ENCODE data around the gene CHST12.

The CHST12 gene

DNA sequence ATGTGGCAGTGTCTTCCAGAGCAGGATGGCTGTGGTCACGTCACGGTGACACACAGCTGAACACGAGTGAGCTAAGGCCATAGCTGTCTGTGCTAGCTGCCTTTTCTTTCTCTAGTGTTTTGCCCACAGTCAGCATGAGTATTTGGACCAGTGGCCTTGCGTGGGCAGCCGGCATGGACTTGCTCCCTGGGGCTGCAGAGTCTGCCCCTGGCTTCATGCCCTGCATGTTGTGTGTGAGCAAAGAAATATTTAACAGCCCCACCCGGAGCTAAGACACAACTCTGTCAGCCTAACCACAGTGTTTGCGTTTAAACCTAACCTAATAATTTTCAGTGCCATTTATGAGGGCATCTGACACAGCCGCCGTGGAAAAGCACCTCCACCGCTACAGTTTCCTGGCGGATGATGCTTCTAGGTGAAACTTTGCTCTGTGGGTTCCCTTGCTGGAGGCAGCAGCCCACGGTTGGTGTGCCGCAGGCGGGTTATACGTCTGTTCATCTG, 14.6 kb downstream of the CHST12 start:
- no peak overlapping the region for H3K4me2 ChIP-seq (ENCODE audit: low read depth, low read length)
- peaks cover 100% of the 10 kb centered on the region for H3K79me2 ChIP-seq (ENCODE audit: low read length)
- H2AFZ ChIP-seq (ENCODE audit: low read length), result no peak overlapping the region
- no peaks in the 10 kb centered on the region for H3F3A ChIP-seq (ENCODE audit: insufficient read depth, low read length)
- H3K4me3 ChIP-seq (ENCODE audit: low read length), result no peak overlapping the region
- H3K27ac ChIP-seq (ENCODE audit: low read length), result no peak overlapping the region
- H3K9me3 ChIP-seq (replicated peaks; ENCODE audit: insufficient read depth, low read length), result no peaks in the 10 kb centered on the region
- H3K27me3 ChIP-seq (replicated peaks; ENCODE audit: insufficient read depth, low read length), result no peaks in the 10 kb centered on the region
- TF ChIP-seq, protein P1, sequence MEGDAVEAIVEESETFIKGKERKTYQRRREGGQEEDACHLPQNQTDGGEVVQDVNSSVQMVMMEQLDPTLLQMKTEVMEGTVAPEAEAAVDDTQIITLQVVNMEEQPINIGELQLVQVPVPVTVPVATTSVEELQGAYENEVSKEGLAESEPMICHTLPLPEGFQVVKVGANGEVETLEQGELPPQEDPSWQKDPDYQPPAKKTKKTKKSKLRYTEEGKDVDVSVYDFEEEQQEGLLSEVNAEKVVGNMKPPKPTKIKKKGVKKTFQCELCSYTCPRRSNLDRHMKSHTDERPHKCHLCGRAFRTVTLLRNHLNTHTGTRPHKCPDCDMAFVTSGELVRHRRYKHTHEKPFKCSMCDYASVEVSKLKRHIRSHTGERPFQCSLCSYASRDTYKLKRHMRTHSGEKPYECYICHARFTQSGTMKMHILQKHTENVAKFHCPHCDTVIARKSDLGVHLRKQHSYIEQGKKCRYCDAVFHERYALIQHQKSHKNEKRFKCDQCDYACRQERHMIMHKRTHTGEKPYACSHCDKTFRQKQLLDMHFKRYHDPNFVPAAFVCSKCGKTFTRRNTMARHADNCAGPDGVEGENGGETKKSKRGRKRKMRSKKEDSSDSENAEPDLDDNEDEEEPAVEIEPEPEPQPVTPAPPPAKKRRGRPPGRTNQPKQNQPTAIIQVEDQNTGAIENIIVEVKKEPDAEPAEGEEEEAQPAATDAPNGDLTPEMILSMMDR (IDR thresholded peaks at IDR 0.05; ENCODE audit: low read length), result no peak
- TF ChIP-seq EZH2phosphoT487 (IDR thresholded peaks at IDR 0.05; ENCODE audit: low read length) (no peak), EZH2 (optimal IDR thresholded peaks at IDR 0.05; ENCODE audit: low read depth, low read length) (no peak)
- peaks cover 16% of the 10 kb centered on the region for H4K20me1 ChIP-seq (ENCODE audit: insufficient read depth, low read length)
- H3K36me3 ChIP-seq (replicated peaks; ENCODE audit: insufficient read depth, low read length), result no peaks in the 10 kb centered on the region; the same call in 1 of the 2 replicates
- no peaks in the 10 kb centered on the region for H3K4me1 ChIP-seq (ENCODE audit: low read length)
- DNase-seq, result no peak
- no peak overlapping the region for H3K9ac ChIP-seq (ENCODE audit: low read length)
- no peaks in the 10 kb centered on the region for H3K9me2 ChIP-seq (replicated peaks; ENCODE audit: insufficient read depth, low read length)

DNA sequence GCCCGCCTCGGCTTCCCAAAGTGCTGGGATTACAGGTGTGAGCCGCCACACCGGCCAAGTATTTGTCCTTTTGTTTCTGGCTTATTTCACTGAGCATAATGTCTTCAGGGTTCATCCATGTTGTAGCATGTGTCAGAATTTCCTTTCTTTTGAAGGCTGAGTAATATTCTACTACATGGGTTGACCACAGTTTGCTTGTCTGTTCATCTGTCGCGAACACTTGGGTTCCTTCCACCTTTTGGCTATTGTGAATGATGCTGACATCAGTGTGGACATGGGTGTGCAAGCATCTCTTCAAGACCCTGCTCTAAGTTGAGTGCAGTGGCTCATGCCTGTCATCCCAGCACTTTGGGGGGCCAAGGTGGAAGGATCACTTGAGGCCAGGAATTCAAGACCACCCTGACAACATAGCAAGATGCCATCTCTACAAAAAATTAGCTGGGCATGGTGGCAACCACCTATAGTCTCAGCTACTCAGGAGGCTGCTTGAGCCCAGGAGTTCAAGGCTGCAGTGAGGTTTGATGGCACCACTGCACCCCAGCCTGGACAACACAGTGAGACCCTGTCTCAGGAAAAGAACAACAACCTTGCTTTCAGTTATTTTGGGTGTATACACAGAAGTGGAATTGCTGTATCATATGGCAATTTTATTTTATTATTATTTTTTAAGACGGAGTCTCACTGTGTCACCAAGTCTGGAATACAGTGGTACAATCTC, 17.0 kb downstream of the CHST12 start:
- TF ChIP-seq EZH2phosphoT487 (IDR thresholded peaks at IDR 0.05; ENCODE audit: low read length), result no peak
- TF ChIP-seq, protein P1 (IDR thresholded peaks at IDR 0.05; ENCODE audit: low read length), result no peak
- H3K4me1 ChIP-seq (ENCODE audit: low read length), result no peaks in the 10 kb centered on the region
- no peak overlapping the region for H2AFZ ChIP-seq (ENCODE audit: low read length)
- DNase-seq, result no peak
- H3K36me3 ChIP-seq (replicated peaks; ENCODE audit: insufficient read depth, low read length), result no peaks in the 10 kb centered on the region; the same call in 1 of the 2 replicates
- H3K9ac ChIP-seq (ENCODE audit: low read length), result no peak overlapping the region
- H3F3A ChIP-seq (ENCODE audit: insufficient read depth, low read length), result no peaks in the 10 kb centered on the region
- peaks cover 99% of the 10 kb centered on the region for H3K79me2 ChIP-seq (ENCODE audit: low read length)
- H3K4me3 ChIP-seq (ENCODE audit: low read length), result no peak overlapping the region
- H3K4me2 ChIP-seq (ENCODE audit: low read depth, low read length), result no peak overlapping the region
- H3K9me2 ChIP-seq (replicated peaks; ENCODE audit: insufficient read depth, low read length), result no peaks in the 10 kb centered on the region
- no peaks in the 10 kb centered on the region for H3K27me3 ChIP-seq (replicated peaks; ENCODE audit: insufficient read depth, low read length)
- no peaks in the 10 kb centered on the region for H3K9me3 ChIP-seq (replicated peaks; ENCODE audit: insufficient read depth, low read length)
- H4K20me1 ChIP-seq (ENCODE audit: insufficient read depth, low read length), result peaks cover 13% of the 10 kb centered on the region; the same call in 1 of the 2 replicates
- no peak overlapping the region for H3K27ac ChIP-seq (ENCODE audit: low read length)

DNA sequence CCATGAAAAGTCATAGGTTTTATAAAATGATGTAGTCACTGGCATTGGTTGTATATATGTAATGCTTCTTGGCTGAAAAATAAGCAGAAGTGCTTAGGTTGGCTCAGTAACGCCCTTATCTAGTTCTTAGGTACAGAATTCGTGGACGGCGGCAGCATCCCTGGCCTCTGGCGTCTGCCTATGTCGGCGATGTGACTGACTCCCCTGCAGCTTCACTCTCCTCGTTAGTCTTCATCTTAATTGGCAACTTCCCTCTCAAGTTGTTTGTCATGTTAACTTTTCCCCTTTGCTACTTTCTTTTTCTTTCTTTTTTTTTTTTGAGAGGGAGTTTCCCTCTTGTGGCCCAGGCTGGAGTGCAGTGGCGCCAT, 18.5 kb downstream of the CHST12 start:
- no peak overlapping the region for H3K4me2 ChIP-seq (ENCODE audit: low read depth, low read length)
- no peaks in the 10 kb centered on the region for H3K9me3 ChIP-seq (replicated peaks; ENCODE audit: insufficient read depth, low read length)
- no peak overlapping the region for H2AFZ ChIP-seq (ENCODE audit: low read length)
- TF ChIP-seq, protein P1 (IDR thresholded peaks at IDR 0.05; ENCODE audit: low read length), result no peak
- no peak for TF ChIP-seq EZH2phosphoT487 (IDR thresholded peaks at IDR 0.05; ENCODE audit: low read length)
- no peak for TF ChIP-seq EZH2 (optimal IDR thresholded peaks at IDR 0.05; ENCODE audit: low read depth, low read length)
- peaks cover 13% of the 10 kb centered on the region; the same call in 1 of the 2 replicates for H4K20me1 ChIP-seq (ENCODE audit: insufficient read depth, low read length)
- no peak overlapping the region for H3K9ac ChIP-seq (ENCODE audit: low read length)
- H3K4me3 ChIP-seq (ENCODE audit: low read length), result no peak overlapping the region
- no peaks in the 10 kb centered on the region; the same call in 1 of the 2 replicates for H3K36me3 ChIP-seq (replicated peaks; ENCODE audit: insufficient read depth, low read length)
- H3K79me2 ChIP-seq (ENCODE audit: low read length), result peaks cover 99% of the 10 kb centered on the region
- no peaks in the 10 kb centered on the region for H3K9me2 ChIP-seq (replicated peaks; ENCODE audit: insufficient read depth, low read length)
- H3K27me3 ChIP-seq (replicated peaks; ENCODE audit: insufficient read depth, low read length), result no peaks in the 10 kb centered on the region
- H3K27ac ChIP-seq (ENCODE audit: low read length), result no peak overlapping the region
- no peaks in the 10 kb centered on the region for H3F3A ChIP-seq (ENCODE audit: insufficient read depth, low read length)
- DNase-seq, result no peak
- no peaks in the 10 kb centered on the region for H3K4me1 ChIP-seq (ENCODE audit: low read length)

Measured in MM.1S (cell line).